Measurements from ENCODE around the gene ARCN1. TPM values are rescaled to one million over a fixed set of nuclear protein-coding genes. Genes with fewer than 3 reads are reported as not detected.
"Not testable (repeated sequence)": the region's sequence is repeated elsewhere in the genome, so short reads cannot be mapped to it uniquely, and the experiment has no call there.

ARCN1 gene
- total and polyA plus RNA-seq, 2 donors (not counting 3 experiments of a cell fraction or from before 2014, with no cell fraction given), result 172 to 180 TPM

- H3K27ac ChIP-seq (ENCODE audit: insufficient read depth, low read depth, low read length), result no peak overlapping the region
Measured at GRCh38 chr11:118574636-118575035, 2.4 kb downstream of the ARCN1 start.

GRCh38 chr11:118577995-118578394, 5.8 kb downstream of the ARCN1 start:
- Histone ChIP-seq H3K4me1 (ENCODE audit: control insufficient read depth, extremely low read depth, insufficient read depth, low read length) (peaks cover 36% of the 10 kb centered on the region), H3K79me2 (ENCODE audit: control insufficient read depth, insufficient read depth, low read length) (peaks cover 82% of the 10 kb centered on the region)
- H3K4me2 ChIP-seq (ENCODE audit: insufficient read depth, low read length); H3K27me3 ChIP-seq (ENCODE audit: control insufficient read depth in 2 of 2, insufficient read depth in 2 of 2, low read length in 2 of 2); H3K9me1 ChIP-seq (replicated peaks; ENCODE audit: control insufficient read depth, extremely low read depth, insufficient read depth, low read length); intact Hi-C loops (cut with micrococcal nuclease); H3K9me3 ChIP-seq (replicated peaks; ENCODE audit: control insufficient read depth, insufficient read depth, low read length); H3K36me3 ChIP-seq (ENCODE audit: control insufficient read depth in 2 of 2, extremely low read depth in 1 of 2, insufficient read depth in 2 of 2, low read length in 2 of 2); H3K9ac ChIP-seq (replicated peaks; ENCODE audit: extremely low read depth, insufficient read depth, low read length); POLR2A ChIA-PET; H4K20me1 ChIP-seq (replicated peaks; ENCODE audit: control insufficient read depth, extremely low read depth, insufficient read depth, low read length); BruUV-seq (replicated peaks); dilution Hi-C loops (cut with MboI; ENCODE audit: extremely low pct_ligation_motif_present, low sequenced_read_pairs); FAIRE-seq; H3K4me3 ChIP-seq (replicated peaks in 1 of 3; ENCODE audit: insufficient read depth in 1 of 3, low read depth in 1 of 3, low read length in 3 of 3); H2AFZ ChIP-seq (ENCODE audit: low read depth, low read length); H3K27ac ChIP-seq (ENCODE audit: insufficient read depth, low read depth, low read length); DNase-seq (ENCODE audit: low read depth, low spot score): not testable (repeated sequence)
- CTCF ChIA-PET, result interaction anchor here (1.5 kb wide), 1 partner anchor 8 kb away, joined by 5 read pairs; no protein-coding TSS in a partner anchor

More at GRCh38 chr11:118574636-118575035, 2.4 kb downstream of the ARCN1 start:
- BruUV-seq (replicated peaks), result no TSS peak
- Histone ChIP-seq H4K20me1 (replicated peaks; ENCODE audit: control insufficient read depth, extremely low read depth, insufficient read depth, low read length) (peaks cover 5% of the 10 kb centered on the region), H2AFZ (ENCODE audit: low read depth, low read length) (no peak overlapping the region), H3K4me1 (ENCODE audit: control insufficient read depth, extremely low read depth, insufficient read depth, low read length) (peaks cover 19% of the 10 kb centered on the region), H3K9ac (replicated peaks; ENCODE audit: extremely low read depth, insufficient read depth, low read length) (no peak overlapping the region), H3K9me3 (replicated peaks; ENCODE audit: control insufficient read depth, insufficient read depth, low read length) (no peaks in the 10 kb centered on the region), H3K9me1 (replicated peaks; ENCODE audit: control insufficient read depth, extremely low read depth, insufficient read depth, low read length) (no peaks in the 10 kb centered on the region), H3K79me2 (ENCODE audit: control insufficient read depth, insufficient read depth, low read length) (peaks cover 71% of the 10 kb centered on the region), H3K36me3 (ENCODE audit: control insufficient read depth in 2 of 2, extremely low read depth in 1 of 2, insufficient read depth in 2 of 2, low read length in 2 of 2) (peaks cover 0 to 2% of the 10 kb centered on the region in 2 experiments), H3K4me2 (ENCODE audit: insufficient read depth, low read length) (peak overlapping the region; percentile 96), H3K27me3 (ENCODE audit: control insufficient read depth in 2 of 2, insufficient read depth in 2 of 2, low read length in 2 of 2) (no peaks in the 10 kb centered on the region), H3K4me3 (replicated peaks in 1 of 3; ENCODE audit: insufficient read depth in 1 of 3, low read depth in 1 of 3, low read length in 3 of 3) (peak overlapping the region in 1 of 3 experiments; percentile 90)
- CTCF ChIA-PET, result interaction anchor here (0.7 to 1.0 kb wide), 2 partner anchors 20 to 34 kb away, joined by 3 read pairs; no protein-coding TSS in a partner anchor
- TF ChIP-seq GATA2 (IDR thresholded peaks at IDR 0.05; ENCODE audit: insufficient read depth, insufficient read length, low read depth, low read length), result no peak
- TF ChIP-seq EZH2 (IDR thresholded peaks at IDR 0.05; ENCODE audit: borderline replicate concordance, low read depth, low read length, severe bottlenecking), result no peak
- no peak for TF ChIP-seq POLR2AphosphoS5 (IDR thresholded peaks at IDR 0.05; ENCODE audit: insufficient read depth, low read depth, low read length)
- intact Hi-C loops (cut with micrococcal nuclease), result no loop called here
- no peak for DNase-seq (ENCODE audit: low read depth, low spot score)
- POLR2A ChIA-PET, result no interaction called here
- dilution Hi-C loops (cut with MboI; ENCODE audit: extremely low pct_ligation_motif_present, low sequenced_read_pairs), result no loop called here
- FAIRE-seq, result no peak

Data from endothelial cell of umbilical vein (primary cell).